GM19239 (cell line): ENCODE measurements around the gene MID1.
"Not testable (repeated sequence)": the region's sequence is repeated elsewhere in the genome, so short reads cannot be mapped to it uniquely, and the experiment has no call there.

Experiments used
- DNase-seq: peaks from one replicate; pipeline ENCODE4 v3.0.0; 2011; ENCODE audit warnings: low spot score; ENCODE audit not compliant: insufficient read length
- FAIRE-seq: peaks from 2 replicates; lab custom pipeline; 2011; peaks lifted over from hg19 to GRCh38; lab: Jason Lieb, UNC

Gene MID1

DNA sequence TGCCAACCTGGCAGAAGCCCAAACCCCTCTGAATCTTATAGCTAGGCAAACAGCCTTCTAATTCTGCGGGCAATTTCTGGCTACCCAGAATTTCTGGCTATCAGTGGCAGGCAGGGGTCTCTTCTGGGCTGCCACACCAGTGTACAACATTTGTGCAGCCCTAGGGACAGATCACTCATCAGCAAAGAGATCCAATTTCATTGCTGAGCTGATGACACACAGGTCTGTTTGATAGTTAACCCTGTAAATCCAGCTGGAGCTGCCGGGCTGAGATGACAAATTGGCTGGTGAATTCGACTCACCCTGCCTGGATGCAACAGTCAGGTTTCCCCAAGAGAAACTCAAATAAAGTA, 2.4 kb downstream of the MID1 start:
- FAIRE-seq (no peak), DNase-seq (no peak)

DNA sequence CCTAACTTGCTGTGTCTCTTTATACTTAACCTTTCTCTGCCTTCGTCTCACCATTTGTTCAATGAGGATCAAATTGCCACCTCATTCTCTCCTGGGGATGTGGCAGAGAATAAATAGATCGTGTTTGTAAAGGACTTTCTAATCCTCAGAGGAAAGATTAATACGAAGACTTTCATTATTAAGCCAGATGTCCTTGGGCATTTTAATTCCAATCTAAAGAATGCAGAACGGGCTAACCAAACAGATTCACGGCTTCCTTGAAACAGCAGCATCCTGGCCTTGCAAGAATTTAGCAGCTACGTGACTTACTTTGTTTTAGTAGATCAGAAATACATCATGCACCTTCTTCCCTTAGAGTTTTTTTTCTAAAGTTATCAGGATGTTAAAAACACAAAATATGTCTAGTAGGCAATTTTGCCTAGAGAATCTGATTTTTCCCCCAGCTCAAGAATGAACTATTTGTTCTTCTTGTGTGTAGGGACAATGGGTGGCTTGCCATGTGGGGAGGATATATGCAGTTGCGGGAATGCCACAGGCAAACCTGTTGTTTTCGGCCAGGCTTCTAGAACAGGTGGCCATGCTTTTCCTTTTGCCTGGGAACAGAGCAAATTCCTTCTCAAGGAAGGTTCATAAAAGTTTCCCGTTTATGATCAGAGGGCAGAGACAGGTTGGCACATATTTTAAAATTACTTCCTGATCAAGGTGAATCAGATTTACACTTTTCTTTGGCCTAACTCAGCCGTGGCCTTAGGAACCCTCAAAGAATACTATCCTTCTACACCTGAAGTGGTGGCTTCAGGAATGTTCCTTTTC, 3.0 kb downstream of the MID1 start:
- FAIRE-seq (no peak), DNase-seq (no peak)

DNA sequence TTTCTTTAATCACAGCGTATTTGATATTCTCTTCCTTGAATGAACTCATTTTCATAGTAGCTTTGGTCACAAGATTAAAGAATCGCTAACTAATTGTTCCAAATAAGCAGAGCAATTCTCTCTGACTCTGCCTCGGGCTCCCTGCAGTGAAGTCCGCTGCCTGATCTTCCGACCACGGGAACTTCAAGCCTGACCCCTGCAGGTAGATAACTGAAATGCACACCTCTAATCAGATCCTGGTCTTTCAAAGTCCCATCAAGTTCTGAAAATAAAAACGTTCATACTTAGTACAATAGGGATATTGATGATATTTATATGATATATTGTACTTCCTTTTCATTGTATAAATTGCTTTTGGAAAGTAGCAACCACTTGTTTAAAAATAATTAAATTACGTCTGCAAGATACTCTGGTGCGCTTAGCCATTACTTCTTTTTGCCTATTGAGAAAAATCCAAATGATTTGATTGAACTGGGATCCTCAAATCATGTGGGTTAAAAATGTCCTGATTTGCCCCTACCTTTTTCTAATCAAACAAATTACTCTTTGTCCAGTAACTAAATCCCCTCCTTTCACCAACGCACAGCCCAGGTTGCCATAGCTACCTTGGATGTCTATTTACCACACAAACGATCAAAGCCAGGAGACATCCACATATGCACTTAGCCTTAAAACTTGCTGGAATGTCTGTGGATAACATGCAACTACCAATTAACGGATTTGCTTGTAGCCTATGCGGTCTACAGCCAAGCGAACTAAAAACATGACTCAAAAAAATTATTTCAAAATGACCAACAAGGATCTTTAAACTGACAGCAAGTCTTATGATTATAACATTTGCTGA, 4.2 kb downstream of the MID1 start:
- FAIRE-seq (peak; percentile 78), DNase-seq (no peak)

DNA sequence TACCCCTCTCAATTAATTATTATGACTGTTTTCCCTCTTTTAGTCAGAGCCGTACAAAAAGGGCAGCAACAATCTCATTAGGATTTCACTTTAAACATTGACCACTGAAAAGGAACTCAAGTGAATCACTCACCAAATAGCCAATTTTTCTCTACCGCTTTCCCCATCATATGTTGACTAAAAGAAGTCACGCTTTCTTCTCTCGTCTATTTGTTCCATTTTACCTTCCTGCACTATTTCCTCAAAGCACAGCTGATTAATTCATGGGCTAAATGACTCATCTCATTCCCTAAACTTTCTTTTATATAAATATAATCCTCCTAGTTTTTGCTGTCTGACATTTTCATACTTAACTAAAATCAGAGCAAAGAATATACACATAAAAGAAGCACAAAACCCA, 8.2 kb downstream of the MID1 start:
- DNase-seq (no peak), FAIRE-seq (no peak)

DNA sequence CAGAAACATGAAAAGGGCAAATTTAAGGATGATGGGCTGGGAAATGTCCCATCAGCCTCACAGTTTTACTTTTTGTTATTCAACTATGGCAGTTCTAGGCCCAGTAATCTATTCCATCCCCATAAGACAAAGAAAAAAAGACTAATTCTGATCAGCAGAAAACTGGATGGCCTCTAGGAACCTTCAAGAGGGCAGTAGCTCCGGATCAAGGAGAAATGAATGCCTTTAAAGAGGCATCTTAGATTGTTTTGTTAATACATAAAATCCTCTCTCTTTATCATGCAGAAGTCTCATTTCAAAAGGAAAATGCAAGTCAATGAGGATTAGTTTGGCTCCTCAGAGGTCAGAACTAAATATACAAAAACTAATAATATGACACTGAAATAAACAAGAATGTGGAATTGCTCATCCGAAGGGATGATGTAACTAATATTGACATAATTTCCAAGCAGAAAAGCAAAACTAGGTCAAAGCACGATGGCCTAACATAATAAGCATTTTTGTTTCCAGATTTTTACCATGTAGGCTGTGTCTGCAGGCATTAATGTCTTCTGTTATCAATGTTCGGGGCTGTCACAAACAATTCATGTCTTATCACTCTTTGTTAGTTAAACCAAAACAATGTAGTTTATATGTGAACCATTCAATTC, 8.8 kb downstream of the MID1 start:
- DNase-seq, result no peak
- FAIRE-seq, result no peak

DNA sequence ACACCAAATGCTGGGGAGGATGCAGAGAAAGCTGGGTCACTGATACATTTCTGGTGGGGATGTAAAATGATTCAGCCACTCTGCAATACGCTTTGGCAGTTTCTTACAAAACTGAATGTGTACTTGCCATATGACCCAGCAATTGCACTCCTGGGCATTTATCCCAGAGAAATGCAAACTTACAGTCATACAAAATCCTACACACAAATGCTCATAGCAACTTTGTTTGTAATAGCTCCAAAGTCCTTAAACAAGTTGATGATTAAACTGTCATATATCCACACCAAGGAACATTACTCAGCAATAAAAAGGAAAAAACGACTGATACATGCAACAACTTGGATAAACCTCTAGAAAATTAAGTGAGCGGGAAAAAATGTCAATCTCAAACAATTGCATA, 12.3 kb downstream of the MID1 start:
- FAIRE-seq (peak; percentile 37), DNase-seq (no peak)

DNA sequence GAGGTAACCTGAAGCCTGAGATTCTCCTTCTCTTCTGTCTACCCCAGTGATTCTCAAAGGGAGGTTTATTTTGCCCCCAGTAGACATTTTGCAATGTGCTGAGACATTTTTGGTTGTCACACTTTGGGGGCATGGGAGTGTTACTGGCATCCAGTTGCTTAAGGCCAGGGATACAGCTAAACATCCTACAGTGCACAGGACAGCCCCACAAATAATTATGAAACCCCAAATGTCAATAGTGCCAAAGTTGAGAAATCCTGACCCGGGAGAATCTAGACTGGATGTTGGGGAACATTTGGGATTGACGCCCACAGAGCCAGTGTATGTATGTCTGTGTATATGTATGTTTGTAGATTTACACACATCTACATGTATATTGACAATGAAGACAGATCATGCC, 13.2 kb downstream of the MID1 start:
- FAIRE-seq (no peak), DNase-seq (no peak)

DNA sequence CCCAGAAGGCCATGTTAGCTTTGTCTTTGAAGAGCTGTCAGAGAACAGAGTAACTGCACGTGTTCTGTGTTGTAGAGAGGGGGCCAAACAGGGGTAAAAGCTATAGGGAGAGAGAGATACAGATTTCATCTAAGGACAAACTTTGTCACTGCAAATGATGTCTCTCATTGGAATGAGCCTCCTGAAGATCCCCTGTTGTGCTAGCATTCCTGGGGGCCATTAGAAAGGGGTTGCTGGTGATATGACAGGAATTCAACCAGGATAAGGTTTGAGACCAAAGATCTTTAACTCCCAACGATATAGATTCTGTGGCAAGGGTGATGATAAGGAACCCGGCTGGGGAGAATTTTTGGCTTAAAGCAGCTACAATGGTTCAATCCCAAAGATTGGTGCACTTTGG, 16.8 kb downstream of the MID1 start:
- no peak for FAIRE-seq
- no peak for DNase-seq

DNA sequence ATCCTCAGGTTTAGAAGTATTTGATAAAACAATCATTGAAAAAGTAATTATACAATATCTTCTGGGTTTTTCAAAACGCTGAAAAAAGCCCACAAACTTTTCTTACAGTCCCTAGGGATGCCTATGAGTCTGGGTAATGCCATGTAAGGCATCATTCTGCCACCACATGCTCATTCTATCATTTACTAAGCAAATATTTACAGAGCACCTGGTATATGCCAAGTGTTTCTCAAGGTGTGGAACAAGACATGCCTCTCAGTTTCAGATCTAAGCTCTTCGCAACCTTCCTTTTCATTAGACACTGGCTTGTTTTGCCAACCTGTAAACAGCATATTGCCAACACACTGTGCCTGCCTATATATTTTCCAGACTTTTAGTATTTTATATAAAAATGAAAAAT, 17.7 kb downstream of the MID1 start:
- FAIRE-seq (no peak), DNase-seq (no peak)

DNA sequence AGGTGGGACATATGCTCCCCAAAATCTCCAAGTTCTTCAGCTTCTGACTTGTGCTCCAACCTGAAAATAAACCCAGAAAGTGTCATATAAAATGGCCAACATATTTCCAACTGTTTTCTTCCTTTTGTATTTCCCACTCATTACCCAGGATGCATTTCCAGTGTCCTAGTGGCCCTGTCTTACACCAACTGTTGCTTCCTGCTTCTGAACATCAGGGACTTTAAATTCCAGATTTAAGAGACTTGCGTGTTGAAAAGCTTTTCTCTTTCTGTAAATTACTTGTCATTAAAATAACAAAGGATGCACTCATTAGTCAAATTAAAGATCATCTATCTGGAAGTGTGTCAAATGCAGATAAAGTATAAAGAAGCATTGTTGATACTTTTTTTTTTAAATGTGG, 19.9 kb downstream of the MID1 start:
- FAIRE-seq (no peak), DNase-seq (no peak)

DNA sequence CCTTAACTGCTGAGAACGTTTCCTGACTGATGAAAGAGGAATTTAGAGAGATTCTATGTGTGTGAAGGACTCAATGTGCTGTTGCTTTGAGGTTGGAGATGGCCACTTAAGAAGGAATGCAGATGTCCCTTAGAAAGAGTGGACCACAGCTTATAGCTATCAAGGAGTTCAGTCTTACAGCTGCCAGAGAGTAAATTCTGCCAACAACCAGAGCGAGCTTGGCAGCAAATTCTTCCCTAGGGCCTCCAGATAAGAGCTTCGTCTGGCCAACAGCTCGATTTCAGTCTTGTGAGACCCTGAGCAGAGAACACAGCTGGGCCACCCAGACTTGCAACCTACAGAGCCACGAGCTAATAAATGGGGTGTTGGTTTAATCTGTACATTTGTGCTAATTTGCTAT, 21.8 kb downstream of the MID1 start:
- DNase-seq, result no peak
- FAIRE-seq, result no peak

DNA sequence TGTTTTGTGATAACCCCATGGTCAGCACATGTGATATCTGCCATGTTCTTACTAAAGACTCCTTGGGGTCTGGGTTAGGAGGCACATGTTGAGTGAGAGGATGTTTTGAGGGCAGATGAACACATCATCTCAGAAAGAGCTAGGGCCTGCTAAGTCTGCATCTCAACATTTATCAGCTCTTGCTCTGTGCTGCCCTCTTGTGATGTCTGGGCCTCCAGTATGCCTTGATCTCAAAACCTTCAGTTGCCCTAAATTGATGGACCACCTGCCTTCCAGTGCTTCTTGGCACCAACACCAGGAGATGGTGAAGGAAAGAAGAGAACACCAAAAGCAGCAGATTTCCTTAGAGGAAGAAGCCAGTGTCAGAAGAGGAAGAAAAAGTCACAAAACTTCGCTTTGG, 22.5 kb downstream of the MID1 start:
- FAIRE-seq (no peak), DNase-seq (no peak)

DNA sequence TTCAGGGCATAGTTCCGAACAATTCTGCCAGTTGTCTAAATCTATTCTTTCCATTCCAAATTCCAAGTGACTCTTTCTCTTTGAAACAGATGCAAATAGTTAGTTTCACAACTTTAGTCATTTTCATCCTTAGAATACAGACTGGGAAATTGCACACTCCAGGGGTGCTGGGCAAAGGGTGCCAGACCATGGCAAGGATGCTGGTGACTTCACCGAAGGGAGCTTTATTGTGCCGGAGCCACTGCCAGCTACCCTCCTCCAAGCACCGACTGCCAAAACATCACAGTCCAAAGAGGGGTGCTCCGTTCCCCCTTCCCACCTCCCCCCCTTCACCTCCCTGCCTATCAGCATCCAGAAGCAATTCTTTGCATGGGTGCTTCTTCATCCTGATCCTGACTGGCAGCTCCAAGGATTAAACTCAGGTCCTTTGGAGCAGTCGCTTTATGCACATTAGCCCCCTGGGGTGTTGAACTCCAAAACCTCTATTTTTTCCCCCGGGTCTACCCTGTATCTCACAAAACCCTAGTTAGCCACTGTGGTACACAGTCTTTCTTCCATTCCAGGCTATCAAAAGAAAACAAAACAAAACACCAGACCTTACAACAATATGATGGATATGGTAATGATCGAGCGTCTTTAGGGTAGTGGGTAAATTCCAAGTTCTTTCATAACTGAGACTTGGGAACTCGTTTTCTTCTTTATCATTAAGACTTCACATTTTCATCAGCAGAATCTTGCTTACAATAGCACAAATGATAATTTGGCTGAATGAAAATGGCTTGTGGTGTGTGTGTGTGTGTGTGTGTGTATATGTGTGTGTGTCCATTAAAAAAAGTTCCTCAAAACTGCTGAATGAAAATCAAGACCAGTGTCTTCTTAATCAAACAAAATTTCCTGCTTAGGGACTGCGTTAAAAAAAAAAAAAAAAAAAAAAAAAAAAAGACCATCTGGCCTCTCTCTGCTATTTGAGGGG, 28.7 kb downstream of the MID1 start:
- FAIRE-seq (no peak), DNase-seq (no peak)

DNA sequence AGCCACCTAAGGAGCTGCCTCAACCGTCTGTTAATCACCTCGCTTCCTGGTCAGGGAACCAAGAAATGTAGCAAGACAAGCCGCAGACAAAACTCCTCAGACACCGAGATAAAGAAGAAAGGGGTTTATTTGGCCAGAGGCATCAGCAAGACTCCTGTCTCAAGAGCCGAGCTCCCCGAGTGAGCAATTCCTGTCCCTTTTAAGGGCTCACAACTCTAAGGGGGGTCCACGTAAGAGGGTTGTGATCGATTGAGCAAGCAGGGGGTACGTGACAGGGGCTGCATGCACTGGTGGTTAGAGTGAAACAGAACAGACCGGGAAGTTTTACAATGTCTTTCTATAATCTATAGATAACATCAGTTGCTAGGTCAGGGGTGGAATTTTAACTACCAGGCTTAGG, 30.6 kb downstream of the MID1 start:
- not testable (repeated sequence) for DNase-seq, FAIRE-seq

DNA sequence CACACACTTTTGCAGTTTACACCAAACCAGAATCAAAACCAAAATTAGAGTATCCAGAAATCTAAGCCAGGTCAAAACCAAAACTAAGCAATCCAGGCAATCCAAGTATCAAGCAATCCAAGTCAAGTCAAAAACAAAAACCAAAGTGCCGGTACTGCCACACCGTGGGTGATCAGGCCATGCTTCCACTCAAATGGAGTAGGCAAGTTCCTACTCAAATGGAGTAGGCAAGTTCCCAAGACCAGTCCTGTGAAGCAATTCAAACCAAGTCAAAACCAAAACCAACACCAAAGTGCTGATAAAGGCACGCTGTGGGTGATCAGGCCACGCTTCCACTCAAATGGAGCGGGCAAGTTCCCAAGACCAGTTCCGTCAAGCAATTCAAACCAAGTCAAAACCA, 31.3 kb downstream of the MID1 start:
- no peak for DNase-seq
- FAIRE-seq, result no peak

DNA sequence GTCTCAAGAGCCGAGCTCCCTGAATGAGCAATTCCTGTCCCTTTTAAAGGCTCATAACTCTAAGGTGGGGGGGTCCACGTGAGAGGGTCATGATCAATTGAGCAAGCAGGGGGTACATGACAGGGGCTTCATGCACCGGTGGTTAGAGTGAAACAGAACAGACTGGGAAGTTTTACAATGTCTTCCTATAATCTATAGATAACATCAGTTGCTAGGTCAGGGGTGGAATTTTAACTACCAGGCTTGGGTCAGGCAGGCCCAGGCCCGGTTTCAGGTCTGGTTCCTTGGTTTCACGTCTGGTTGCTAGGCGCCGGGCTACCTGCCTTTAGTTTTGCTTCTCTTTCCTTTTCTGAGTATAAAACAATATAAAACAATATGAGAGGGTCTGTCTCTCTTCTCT, 35.5 kb downstream of the MID1 start:
- DNase-seq, result not testable (repeated sequence)

DNA sequence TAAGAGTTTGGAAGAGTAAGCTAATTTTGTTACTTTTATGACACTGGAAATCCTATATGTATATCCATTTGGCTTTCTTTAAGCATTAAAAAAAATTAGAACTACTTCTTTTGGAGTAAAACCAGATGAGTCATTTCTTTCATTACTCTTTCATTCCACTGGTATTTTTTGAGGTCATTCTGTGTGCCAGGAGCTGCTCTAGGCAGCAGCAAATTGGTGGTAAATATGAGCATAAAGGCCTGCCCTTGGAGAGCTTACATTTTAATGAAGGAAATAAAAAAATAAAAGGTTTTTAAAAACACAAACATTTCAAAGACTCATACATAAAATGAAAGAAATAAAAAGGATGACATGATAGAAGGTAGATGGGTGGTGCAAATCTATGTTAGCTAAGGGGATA, 37.4 kb downstream of the MID1 start:
- FAIRE-seq (no peak), DNase-seq (no peak)

More for the DNA sequence above, 35.5 kb downstream of the MID1 start:
- FAIRE-seq, result not testable (repeated sequence)

DNA sequence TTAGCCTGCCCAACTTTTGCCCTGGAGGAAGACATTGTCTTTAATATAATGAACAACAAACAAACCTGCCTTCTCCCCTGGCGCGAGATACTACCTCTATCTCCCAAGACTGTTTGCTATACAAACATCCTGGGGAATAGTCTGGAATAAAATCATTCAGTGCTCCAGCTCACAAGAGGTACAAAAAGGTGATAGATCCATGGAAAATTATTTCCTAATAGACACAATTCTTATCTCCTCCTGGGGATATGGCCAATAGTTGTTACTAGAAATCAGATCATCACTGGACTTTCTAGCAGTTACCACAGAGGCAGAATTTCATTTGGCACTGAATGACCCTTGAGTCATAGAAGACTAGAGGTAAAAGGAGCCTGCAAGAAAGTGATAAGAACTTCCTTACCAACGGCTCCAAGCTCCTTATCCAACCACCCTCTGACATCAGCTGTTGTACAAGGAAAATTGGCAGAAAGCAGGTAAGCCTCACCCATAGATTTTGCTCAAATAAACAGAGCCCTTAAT, 38.1 kb downstream of the MID1 start:
- no peak for DNase-seq
- FAIRE-seq, result peak; percentile 28

DNA sequence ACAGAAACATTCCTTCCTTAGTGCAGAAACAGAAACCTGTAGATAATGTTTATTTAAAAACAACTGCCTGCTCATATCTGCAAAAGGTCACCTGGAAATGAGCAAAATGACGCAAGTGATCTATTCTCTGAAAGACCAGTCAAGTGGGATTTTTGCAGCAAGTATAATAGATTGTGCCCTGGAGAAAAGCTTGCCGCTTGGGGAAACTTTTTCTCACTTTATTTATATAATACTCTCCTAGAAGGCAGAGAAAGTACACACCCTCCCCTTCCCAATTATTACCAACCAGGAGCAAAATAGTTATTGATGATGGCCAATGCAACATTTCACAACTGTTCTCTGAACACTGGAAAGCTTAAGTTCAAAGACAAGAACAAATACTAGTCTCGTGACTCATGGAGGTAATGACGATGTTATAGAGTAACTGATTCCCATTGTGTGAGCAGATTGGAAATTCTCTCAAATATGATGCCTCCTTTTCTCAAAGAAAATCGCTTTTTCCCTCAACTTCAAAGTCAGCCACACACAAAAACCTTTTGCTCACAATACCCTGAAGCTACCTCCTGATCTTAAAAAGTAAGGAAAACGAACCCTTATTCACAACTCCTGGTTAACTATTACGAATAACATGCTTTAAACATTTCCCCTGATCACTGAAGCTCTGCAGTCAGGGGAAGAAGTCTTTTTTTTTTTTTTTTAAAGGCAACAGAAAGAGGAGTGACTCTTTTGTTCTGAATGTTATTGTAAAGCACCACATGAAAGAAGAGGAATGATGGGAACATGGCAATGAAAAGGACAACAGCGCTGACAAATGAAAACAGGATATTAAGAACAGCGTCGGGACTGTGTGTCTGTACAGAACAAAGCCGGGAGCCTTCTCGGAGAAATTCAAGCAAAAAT, 41.0 kb downstream of the MID1 start:
- FAIRE-seq (no peak), DNase-seq (no peak)
